CD4-positive, alpha-beta memory T cell (primary cell): Measurements from ENCODE around the gene PCDHB8. TPM values are rescaled to one million over a fixed set of nuclear protein-coding genes. Genes with fewer than 3 reads are reported as not detected.
"Not testable (repeated sequence)": the region's sequence is repeated elsewhere in the genome, so short reads cannot be mapped to it uniquely, and the experiment has no call there.

ENCODE experiments used
- CTCF ChIA-PET: fragments of 350-600 bp; sonication (Branson Sonifier 250); formaldehyde crosslinking; loops from one replicate; lab custom pipeline; 2021; ENCODE audit warnings: inconsistent platforms; ENCODE audit not compliant: partially characterized antibody; lab: Charles Lee
- POLR2A ChIA-PET: fragments of 350-600 bp; sonication (Branson Sonifier 250); formaldehyde crosslinking; loops from one replicate; lab custom pipeline; 2021; ENCODE audit not compliant: partially characterized antibody; lab: Charles Lee
- DNase-seq, 5 donors: peaks; one replicate each; pipeline versions ENCODE4 v3.0.0 to v3.0.0-alpha.2; 2020 to 2022; ENCODE audit warnings: mixed read lengths in 1 of 5
- H3K27ac ChIP-seq: one replicate; pipeline ENCODE4 v1.7.0; 2013; ENCODE audit warnings: low read depth, low read length
- H3K27me3 ChIP-seq: 2 replicates; pipeline ENCODE4 v1.7.0; 2013; ENCODE audit warnings: mild to moderate bottlenecking, low read length, moderate library complexity; ENCODE audit not compliant: insufficient read depth
- H3K36me3 ChIP-seq: 2 replicates; pipeline ENCODE4 v1.7.0; 2013; ENCODE audit warnings: mild to moderate bottlenecking, low read length, moderate library complexity; ENCODE audit not compliant: insufficient read depth
- H3K4me1 ChIP-seq: 2 replicates; pipeline ENCODE4 v1.7.0; 2013; ENCODE audit warnings: mild to moderate bottlenecking, low read length, moderate library complexity; ENCODE audit not compliant: insufficient read depth
- H3K4me3 ChIP-seq, 2 donors: one replicate each; pipeline ENCODE4 v1.7.0; 2013; ENCODE audit warnings: low read length in 2 of 2, mild to moderate bottlenecking in 1 of 2
- H3K9me3 ChIP-seq, 2 donors: one replicate each; pipeline ENCODE4 v1.7.0; 2013; ENCODE audit warnings: low read length in 2 of 2, control low read depth in 1 of 2; ENCODE audit not compliant: control insufficient read depth in 1 of 2
- H3K27ac Mint-ChIP-seq, 7 donors: one replicate each; pipeline ENCODE4 v1.8.0; 2020 to 2021; ENCODE audit warnings: mixed read lengths in 7 of 7, mild to moderate bottlenecking in 6 of 7, inconsistent platforms in 3 of 7, moderate library complexity in 3 of 7
- H3K27me3 Mint-ChIP-seq, 2 donors: one replicate each; pipeline ENCODE4 v1.8.0; 2020 to 2021; ENCODE audit warnings: mixed read lengths in 2 of 2
- H3K36me3 Mint-ChIP-seq, 2 donors: one replicate each; pipeline ENCODE4 v1.8.0; 2020 to 2021; ENCODE audit warnings: mixed read lengths in 2 of 2, inconsistent platforms in 1 of 2, mild to moderate bottlenecking in 1 of 2
- H3K4me1 Mint-ChIP-seq, 4 donors: one replicate each; pipeline ENCODE4 v1.8.0; 2020 to 2021; ENCODE audit warnings: mixed read lengths in 4 of 4, mild to moderate bottlenecking in 1 of 4
- H3K4me3 Mint-ChIP-seq, 8 donors: one replicate each; pipeline ENCODE4 v1.8.0; 2020 to 2021; ENCODE audit warnings: mixed read lengths in 8 of 8, mild to moderate bottlenecking in 7 of 8, moderate library complexity in 6 of 8, inconsistent platforms in 3 of 8
- H3K9me3 Mint-ChIP-seq, 8 donors: one replicate each; pipeline ENCODE4 v1.8.0; 2020 to 2021; ENCODE audit warnings: mixed read lengths in 8 of 8, mild to moderate bottlenecking in 5 of 8, inconsistent platforms in 3 of 8, moderate library complexity in 1 of 8
- intact Hi-C: fragments of 100-400 bp; cut with micrococcal nuclease; formaldehyde crosslinking; loops from one replicate; pipeline ENCODE4 v1.15.1; 2023
- polyA plus RNA-seq, 2 donors: library from polyadenylated mRNA; unstranded; fragments of 300-500 nt; fragmentation: Illumina TruSeq; gene quantifications; one replicate each; pipeline ENCODE4 v1.2.3, GENCODE V29; 2021
- total RNA-seq, 2 experiments: library from RNA; stranded (reverse); gene quantifications; one replicate each; pipeline ENCODE4 v1.2.3, GENCODE V29; 2021

Gene PCDHB8
- total and polyA plus RNA-seq, 4 experiments from 2014 or later = not detected

GRCh38 chr5:141150993-141151325 is 26.6 kb upstream of the PCDHB8 start:
- ChIA-PET POLR2A (no interaction called here), CTCF (no interaction called here)
- Mint-ChIP-seq H3K27ac (no peak overlapping the region), H3K9me3 (peaks cover 0 to 46% (median 32%) of the 10 kb centered on the region in 8 donors), H3K27me3 (peaks cover 21 to 27% of the 10 kb centered on the region in 2 donors), H3K36me3 (peaks cover 0 to 8% of the 10 kb centered on the region in 2 donors), H3K4me3 (no peak overlapping the region), H3K4me1 (peaks cover 0 to 6% (median 4%) of the 10 kb centered on the region in 4 donors)
- no peak for DNase-seq
- intact Hi-C loops = no loop called here
- no peak overlapping the region for H3K27ac ChIP-seq
- no peaks in the 10 kb centered on the region for H3K9me3 ChIP-seq
- no peaks in the 10 kb centered on the region for H3K27me3 ChIP-seq
- H3K4me1 ChIP-seq = no peaks in the 10 kb centered on the region
- no peaks in the 10 kb centered on the region for H3K36me3 ChIP-seq
- H3K4me3 ChIP-seq = no peak overlapping the region

GRCh38 chr5:141151632-141152031 is 26.0 kb upstream of the PCDHB8 start:
- H3K9me3 ChIP-seq, H3K36me3 Mint-ChIP-seq, DNase-seq, H3K4me3 ChIP-seq, H3K36me3 ChIP-seq, H3K4me3 Mint-ChIP-seq, H3K27ac Mint-ChIP-seq, CTCF ChIA-PET, H3K4me1 ChIP-seq, POLR2A ChIA-PET, H3K27me3 ChIP-seq, intact Hi-C loops, H3K4me1 Mint-ChIP-seq, H3K27ac ChIP-seq: not testable (repeated sequence)
- H3K27me3 Mint-ChIP-seq = peaks cover 23 to 30% of the 10 kb centered on the region in 2 donors
- peaks cover 0 to 52% (median 37%) of the 10 kb centered on the region in 8 donors for H3K9me3 Mint-ChIP-seq

GRCh38 chr5:141152096-141152495 is 25.5 kb upstream of the PCDHB8 start:
- H3K27ac ChIP-seq, H3K36me3 ChIP-seq, H3K9me3 ChIP-seq, POLR2A ChIA-PET, H3K27me3 ChIP-seq, H3K4me1 ChIP-seq, H3K36me3 Mint-ChIP-seq, CTCF ChIA-PET, H3K4me3 ChIP-seq, intact Hi-C loops, H3K4me1 Mint-ChIP-seq, H3K27ac Mint-ChIP-seq, DNase-seq, H3K4me3 Mint-ChIP-seq: not testable (repeated sequence)
- Mint-ChIP-seq H3K27me3 (peaks cover 28 to 31% of the 10 kb centered on the region in 2 donors), H3K9me3 (peaks cover 0 to 56% (median 41%) of the 10 kb centered on the region in 8 donors)

- no peaks in the 10 kb centered on the region for H3K9me3 ChIP-seq
- Mint-ChIP-seq H3K36me3 (peaks cover 1 to 3% of the 10 kb centered on the region in 2 donors), H3K27ac (no peak overlapping the region), H3K4me1 (peaks cover 0 to 2% (median 0%) of the 10 kb centered on the region in 4 donors), H3K27me3 (peaks cover 24 to 27% of the 10 kb centered on the region in 2 donors), H3K4me3 (no peak overlapping the region), H3K9me3 (peaks cover 0 to 53% (median 42%) of the 10 kb centered on the region in 8 donors)
- intact Hi-C loops = no loop called here
- CTCF ChIA-PET = no interaction called here
- no peaks in the 10 kb centered on the region for H3K27me3 ChIP-seq
- no peaks in the 10 kb centered on the region for H3K4me1 ChIP-seq
- DNase-seq = no peak
- no peak overlapping the region for H3K4me3 ChIP-seq
- no peaks in the 10 kb centered on the region for H3K36me3 ChIP-seq
- H3K27ac ChIP-seq = no peak overlapping the region
- POLR2A ChIA-PET = no interaction called here
Measured at GRCh38 chr5:141155540-141156374, 21.8 kb upstream of the PCDHB8 start.

- H3K4me1 ChIP-seq, H3K36me3 ChIP-seq, H3K4me3 ChIP-seq, CTCF ChIA-PET, H3K27me3 ChIP-seq, H3K4me1 Mint-ChIP-seq, POLR2A ChIA-PET, H3K27ac ChIP-seq, intact Hi-C loops, DNase-seq, H3K27ac Mint-ChIP-seq, H3K4me3 Mint-ChIP-seq, H3K9me3 ChIP-seq, H3K36me3 Mint-ChIP-seq: not testable (repeated sequence)
- peaks cover 2 to 44% (median 33%) of the 10 kb centered on the region in 8 donors for H3K9me3 Mint-ChIP-seq
- peaks cover 19 to 26% of the 10 kb centered on the region in 2 donors for H3K27me3 Mint-ChIP-seq
Measured at GRCh38 chr5:141157356-141157755, 20.2 kb upstream of the PCDHB8 start.

- H3K27me3 ChIP-seq, H3K4me1 ChIP-seq, CTCF ChIA-PET, H3K4me3 ChIP-seq, DNase-seq, H3K36me3 Mint-ChIP-seq, POLR2A ChIA-PET, H3K27ac Mint-ChIP-seq, H3K4me1 Mint-ChIP-seq, intact Hi-C loops, H3K4me3 Mint-ChIP-seq, H3K9me3 ChIP-seq, H3K27ac ChIP-seq, H3K36me3 ChIP-seq: not testable (repeated sequence)
- H3K27me3 Mint-ChIP-seq = peaks cover 19 to 26% of the 10 kb centered on the region in 2 donors
- peaks cover 2 to 41% (median 32%) of the 10 kb centered on the region in 8 donors for H3K9me3 Mint-ChIP-seq
Measured at GRCh38 chr5:141157901-141158300, 19.7 kb upstream of the PCDHB8 start.

- Histone ChIP-seq H3K27ac (no peak within 1 kb of the TSS), H3K36me3 (no peaks in the 10 kb centered on the region), H3K9me3 (no peaks in the 10 kb centered on the region), H3K27me3 (no peaks in the 10 kb centered on the region), H3K4me3 (no peak within 1 kb of the TSS), H3K4me1 (no peaks in the 10 kb centered on the region)
- intact Hi-C loops = loop anchor here (1.0 kb wide), 1 partner anchor 392 kb away; no protein-coding TSS in a partner anchor
- Mint-ChIP-seq H3K27me3 (peaks cover 24 to 33% of the 10 kb centered on the region in 2 donors), H3K9me3 (peaks cover 0 to 33% (median 13%) of the 10 kb centered on the region in 8 donors), H3K36me3 (peaks cover 0 to 4% of the 10 kb centered on the region in 2 donors), H3K27ac (no peak within 1 kb of the TSS), H3K4me1 (peaks cover 0 to 10% (median 3%) of the 10 kb centered on the region in 4 donors), H3K4me3 (peak within 1 kb of the TSS in 3 of 8 donors; percentile 14 to 35 (median 16))
- ChIA-PET POLR2A (no interaction called here), CTCF (no interaction called here)
- DNase-seq = peak in 2 of 5 donors; percentile 6 to 23
Measured at GRCh38 chr5:141172381-141173204, 5.0 kb upstream of the PCDHB8 start, which contains the start of gene PCDHB7. TSS of gene PCDHB7 (plus strand) at chr5:141172644. CDS start at chr5:141172836, 192 bp downstream.
